PC-3 (cell line): ENCODE results near the gene ATL1.

Source experiments
- EZH2phosphoT487 ChIP-seq: fragments of 300-600 bp; sonication (generic); IDR thresholded peaks from 2 replicates; pipeline ENCODE4 v1.6.1; 2018; ENCODE audit warnings: mild to moderate bottlenecking, antibody characterized with exemption, low read length, borderline replicate concordance
- TF ChIP-seq, protein P1 (sequence below): fragments of 300-600 bp; sonication (generic); conservative IDR thresholded peaks from 2 replicates; pipeline ENCODE4 v1.5.1; 2017; ENCODE audit warnings: antibody characterized with exemption, low read depth, mild to moderate bottlenecking, low read length

DNA sequence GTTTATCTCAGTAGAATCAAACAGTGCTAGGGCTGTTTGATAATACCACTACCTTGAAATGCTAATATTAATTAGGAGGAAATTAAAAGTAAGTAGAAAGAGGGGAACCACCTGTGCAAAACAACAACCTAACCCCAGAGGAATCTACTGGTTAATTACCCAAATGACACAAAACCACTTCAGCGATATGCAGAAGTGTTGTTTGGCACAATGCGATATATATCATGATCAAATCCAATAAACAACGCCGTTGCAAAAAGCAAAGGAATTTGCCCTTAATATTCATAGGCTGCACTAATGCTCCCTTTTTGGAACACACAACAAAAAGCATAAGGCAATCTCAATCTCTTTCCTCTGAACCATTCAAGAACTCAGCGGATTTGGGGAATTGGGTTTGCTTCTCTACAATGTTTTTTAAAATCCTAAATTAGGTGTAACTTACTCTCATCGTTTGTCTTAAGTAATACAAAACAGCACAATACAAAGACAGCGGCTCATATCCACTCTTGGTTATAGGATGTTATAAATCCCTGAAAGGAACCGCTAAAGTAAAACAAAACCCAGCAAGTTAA lies 29.1 kb upstream of the ATL1 start:
- TF ChIP-seq, protein P1, sequence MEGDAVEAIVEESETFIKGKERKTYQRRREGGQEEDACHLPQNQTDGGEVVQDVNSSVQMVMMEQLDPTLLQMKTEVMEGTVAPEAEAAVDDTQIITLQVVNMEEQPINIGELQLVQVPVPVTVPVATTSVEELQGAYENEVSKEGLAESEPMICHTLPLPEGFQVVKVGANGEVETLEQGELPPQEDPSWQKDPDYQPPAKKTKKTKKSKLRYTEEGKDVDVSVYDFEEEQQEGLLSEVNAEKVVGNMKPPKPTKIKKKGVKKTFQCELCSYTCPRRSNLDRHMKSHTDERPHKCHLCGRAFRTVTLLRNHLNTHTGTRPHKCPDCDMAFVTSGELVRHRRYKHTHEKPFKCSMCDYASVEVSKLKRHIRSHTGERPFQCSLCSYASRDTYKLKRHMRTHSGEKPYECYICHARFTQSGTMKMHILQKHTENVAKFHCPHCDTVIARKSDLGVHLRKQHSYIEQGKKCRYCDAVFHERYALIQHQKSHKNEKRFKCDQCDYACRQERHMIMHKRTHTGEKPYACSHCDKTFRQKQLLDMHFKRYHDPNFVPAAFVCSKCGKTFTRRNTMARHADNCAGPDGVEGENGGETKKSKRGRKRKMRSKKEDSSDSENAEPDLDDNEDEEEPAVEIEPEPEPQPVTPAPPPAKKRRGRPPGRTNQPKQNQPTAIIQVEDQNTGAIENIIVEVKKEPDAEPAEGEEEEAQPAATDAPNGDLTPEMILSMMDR = no peak
- TF ChIP-seq EZH2phosphoT487 = no peak
